Fibroblast of lung (primary cell): ENCODE measurements around the gene SLC22A6. TPM values are rescaled to one million over a fixed set of nuclear protein-coding genes. Genes with fewer than 3 reads are reported as not detected.
"Not testable (repeated sequence)": the region's sequence is repeated elsewhere in the genome, so short reads cannot be mapped to it uniquely, and the experiment has no call there.

ENCODE experiments used
- DNase-seq, 2 donors: peaks; one replicate each; pipeline versions ENCODE4 v3.0.0 to v3.0.0-alpha.2; 2010; ENCODE audit warnings: low read depth in 2 of 2
- H2AFZ ChIP-seq: 2 replicates; pipeline ENCODE4 v1.5.1; 2012; ENCODE audit warnings: low read length, control low read depth, inconsistent platforms
- H3K27ac ChIP-seq: 2 replicates; pipeline ENCODE4 v1.5.1; 2011; ENCODE audit warnings: low read length, control low read depth; ENCODE audit not compliant: insufficient read depth
- H3K27me3 ChIP-seq: 2 replicates; pipeline ENCODE4 v1.5.1; 2011; ENCODE audit warnings: mild to moderate bottlenecking, low read length; ENCODE audit not compliant: control insufficient read depth, insufficient read depth
- H3K36me3 ChIP-seq: 2 replicates; pipeline ENCODE4 v1.5.1; 2011; ENCODE audit warnings: low read length; ENCODE audit not compliant: control insufficient read depth, insufficient read depth
- H3K4me1 ChIP-seq: 2 replicates; pipeline ENCODE4 v1.5.1; 2011; ENCODE audit warnings: low read length; ENCODE audit not compliant: control insufficient read depth, insufficient read depth; ENCODE audit errors: extremely low read depth
- H3K4me2 ChIP-seq: 2 replicates; pipeline ENCODE4 v1.5.1; 2011; ENCODE audit warnings: low read length, control low read depth; ENCODE audit not compliant: insufficient read depth; ENCODE audit errors: extremely low read depth
- H3K4me3 ChIP-seq, 4 experiments: fragments of 200-600 bp in 1 of 4; sonication (generic) in 1 of 4; replicated peaks in 1 of 4; 2 replicates each; pipeline ENCODE4 v1.5.1; 2011 to 2016; ENCODE audit warnings: low read length in 4 of 4, low read depth in 3 of 4, mild to moderate bottlenecking in 3 of 4, control low read depth in 2 of 4, inconsistent platforms in 1 of 4, mixed read lengths in 1 of 4; ENCODE audit not compliant: insufficient read depth in 1 of 4; ENCODE audit errors: control extremely low read depth in 1 of 4
- H3K79me2 ChIP-seq: 2 replicates; pipeline ENCODE4 v1.5.1; 2012; ENCODE audit warnings: mild to moderate bottlenecking, low read length, inconsistent platforms; ENCODE audit not compliant: control insufficient read depth, insufficient read depth
- H3K9ac ChIP-seq: 2 replicates; pipeline ENCODE4 v1.5.1; 2011; ENCODE audit warnings: mild to moderate bottlenecking, low read length, control low read depth; ENCODE audit not compliant: insufficient read depth
- H3K9me3 ChIP-seq: 2 replicates; pipeline ENCODE4 v1.5.1; 2012; ENCODE audit warnings: low read depth, low read length; ENCODE audit not compliant: control insufficient read depth, insufficient read depth
- H4K20me1 ChIP-seq: 2 replicates; pipeline ENCODE4 v1.5.1; 2011; ENCODE audit warnings: low read length; ENCODE audit not compliant: control insufficient read depth, insufficient read depth; ENCODE audit errors: extremely low read depth
- EZH2 ChIP-seq: IDR thresholded peaks from 2 replicates; pipeline ENCODE4 v1.5.1; 2012; ENCODE audit warnings: low read length, control low read depth, mild to moderate bottlenecking; ENCODE audit errors: missing control alignments
- polyA plus RNA-seq, 2 donors: library from polyadenylated mRNA; depleted of rRNA in 1 of 2; stranded (reverse) in 1 of 2; unstranded in 1 of 2; fragments of >200 nt; gene quantifications; 2 replicates each; pipeline ENCODE4 v1.2.1, GENCODE V29; 2011 to 2012; ENCODE audit warnings: missing spikeins in 1 of 2
- total RNA-seq: library from RNA; depleted of rRNA; stranded (reverse); fragments of >200 nt; gene quantifications from 2 replicates; pipeline ENCODE4 v1.2.1, GENCODE V29; 2014
- TF ChIP-seq, protein P1 (sequence below), 2 donors: IDR thresholded peaks in 1 of 2; conservative IDR thresholded peaks in 1 of 2; 1 replicate in 1 of 2; 2 replicates in 1 of 2; pipeline ENCODE4 v1.5.1; 2011 to 2012; ENCODE audit warnings: low read length in 2 of 2, control low read depth in 1 of 2, inconsistent platforms in 1 of 2, low read depth in 1 of 2, mild to moderate bottlenecking in 1 of 2

Gene SLC22A6
- total and polyA plus RNA-seq, 2 donors (not counting 1 experiment from before 2014, with no cell fraction given), result not detected

DNA sequence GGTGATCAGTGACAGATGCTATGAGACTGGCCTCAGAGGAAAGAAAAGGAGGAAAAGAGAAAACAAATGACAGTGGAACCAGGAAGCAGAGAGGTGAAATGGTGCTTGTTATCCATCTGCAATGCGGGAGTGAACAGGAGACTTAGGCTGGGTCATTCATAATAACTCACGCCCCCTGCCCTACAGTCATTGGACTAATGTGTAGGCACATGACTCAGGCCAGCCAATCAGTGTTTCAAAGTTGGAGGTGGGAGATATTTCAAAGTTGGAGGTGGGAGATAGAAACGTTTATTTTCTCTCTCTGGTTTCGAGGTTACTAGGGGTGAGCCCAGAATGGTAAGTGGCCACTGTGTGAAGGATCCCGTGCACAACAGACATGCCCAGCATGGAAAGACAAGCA is 30.3 kb downstream of the SLC22A6 start:
- DNase-seq, result no peak
- Histone ChIP-seq H3K79me2 (no peaks in the 10 kb centered on the region), H3K27me3 (no peaks in the 10 kb centered on the region), H3K4me3 (no peak overlapping the region), H3K36me3 (no peaks in the 10 kb centered on the region), H3K27ac (no peak overlapping the region), H3K9me3 (no peaks in the 10 kb centered on the region), H3K4me1 (no peaks in the 10 kb centered on the region), H3K9ac (no peak overlapping the region), H2AFZ (no peak overlapping the region), H4K20me1 (no peaks in the 10 kb centered on the region), H3K4me2 (no peak overlapping the region)
- TF ChIP-seq EZH2, result no peak
- TF ChIP-seq, protein P1, sequence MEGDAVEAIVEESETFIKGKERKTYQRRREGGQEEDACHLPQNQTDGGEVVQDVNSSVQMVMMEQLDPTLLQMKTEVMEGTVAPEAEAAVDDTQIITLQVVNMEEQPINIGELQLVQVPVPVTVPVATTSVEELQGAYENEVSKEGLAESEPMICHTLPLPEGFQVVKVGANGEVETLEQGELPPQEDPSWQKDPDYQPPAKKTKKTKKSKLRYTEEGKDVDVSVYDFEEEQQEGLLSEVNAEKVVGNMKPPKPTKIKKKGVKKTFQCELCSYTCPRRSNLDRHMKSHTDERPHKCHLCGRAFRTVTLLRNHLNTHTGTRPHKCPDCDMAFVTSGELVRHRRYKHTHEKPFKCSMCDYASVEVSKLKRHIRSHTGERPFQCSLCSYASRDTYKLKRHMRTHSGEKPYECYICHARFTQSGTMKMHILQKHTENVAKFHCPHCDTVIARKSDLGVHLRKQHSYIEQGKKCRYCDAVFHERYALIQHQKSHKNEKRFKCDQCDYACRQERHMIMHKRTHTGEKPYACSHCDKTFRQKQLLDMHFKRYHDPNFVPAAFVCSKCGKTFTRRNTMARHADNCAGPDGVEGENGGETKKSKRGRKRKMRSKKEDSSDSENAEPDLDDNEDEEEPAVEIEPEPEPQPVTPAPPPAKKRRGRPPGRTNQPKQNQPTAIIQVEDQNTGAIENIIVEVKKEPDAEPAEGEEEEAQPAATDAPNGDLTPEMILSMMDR (conservative IDR thresholded peaks at IDR 0.05 in 1 of 2, IDR thresholded peaks at IDR 0.05 in 1 of 2; ENCODE audit: low read depth in 1 of 2, low read length in 2 of 2), result no peak

DNA sequence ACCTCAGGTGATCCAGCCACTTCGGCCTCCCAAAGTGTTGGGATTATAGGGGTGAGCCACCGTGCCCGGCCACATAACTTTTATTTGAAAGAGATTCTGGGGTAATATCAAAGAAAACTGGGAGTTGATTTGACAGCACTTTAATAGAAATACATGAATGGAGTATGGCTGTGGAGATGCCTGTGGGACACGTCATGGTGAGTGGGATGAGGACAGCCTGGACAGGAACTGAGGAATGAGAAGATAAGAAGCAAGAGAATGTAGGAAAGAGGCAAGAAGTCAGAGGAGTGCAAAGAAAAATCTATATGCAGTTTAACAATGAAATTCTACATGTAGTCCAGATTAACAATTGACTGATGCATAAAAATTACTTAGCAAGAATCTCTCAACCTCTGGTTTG is 31.0 kb downstream of the SLC22A6 start:
- Histone ChIP-seq H4K20me1 (no peaks in the 10 kb centered on the region), H3K9me3 (no peaks in the 10 kb centered on the region), H2AFZ (no peak overlapping the region), H3K4me1 (no peaks in the 10 kb centered on the region), H3K36me3 (no peaks in the 10 kb centered on the region), H3K27ac (no peak overlapping the region), H3K4me2 (no peak overlapping the region), H3K27me3 (no peaks in the 10 kb centered on the region), H3K79me2 (no peaks in the 10 kb centered on the region), H3K9ac (no peak overlapping the region), H3K4me3 (no peak overlapping the region)
- TF ChIP-seq, protein P1 (conservative IDR thresholded peaks at IDR 0.05 in 1 of 2, IDR thresholded peaks at IDR 0.05 in 1 of 2; ENCODE audit: low read depth in 1 of 2, low read length in 2 of 2), result no peak
- no peak for TF ChIP-seq EZH2
- DNase-seq, result peak in 1 of 2 donors; percentile 13

DNA sequence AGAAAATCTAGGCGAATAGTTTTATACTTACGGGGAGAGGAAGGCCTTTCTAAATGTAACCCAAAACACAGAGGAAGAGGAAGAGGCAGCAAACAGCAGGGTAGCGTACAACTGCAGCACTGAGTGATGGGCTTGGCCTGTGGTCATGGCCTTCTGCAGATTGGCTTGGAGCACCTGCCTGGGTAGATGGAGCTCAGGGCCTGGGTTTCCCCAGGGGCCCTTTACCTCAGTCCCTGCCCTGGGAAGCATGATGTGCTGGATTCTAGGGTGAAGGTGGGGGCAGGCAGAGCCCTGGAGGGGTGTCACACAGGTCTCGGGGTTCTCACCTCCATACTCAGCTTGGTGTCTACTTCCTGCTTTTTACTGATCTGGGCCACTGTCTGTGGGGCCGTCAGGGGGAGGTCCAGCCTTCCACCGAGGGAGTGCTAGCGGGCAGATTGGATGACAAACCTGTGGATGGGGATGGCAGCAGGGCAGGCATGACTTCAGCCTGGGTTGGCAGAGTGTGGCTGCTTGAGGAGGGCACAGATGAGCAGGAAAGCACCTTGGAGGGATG is 35.9 kb downstream of the SLC22A6 start:
- Histone ChIP-seq H3K4me3 (no peak overlapping the region), H3K79me2 (no peaks in the 10 kb centered on the region), H3K9me3 (no peaks in the 10 kb centered on the region), H2AFZ (no peak overlapping the region), H4K20me1 (no peaks in the 10 kb centered on the region), H3K4me1 (no peaks in the 10 kb centered on the region), H3K9ac (no peak overlapping the region), H3K36me3 (no peaks in the 10 kb centered on the region), H3K27ac (no peak overlapping the region), H3K27me3 (no peaks in the 10 kb centered on the region), H3K4me2 (no peak overlapping the region)
- TF ChIP-seq, protein P1 (conservative IDR thresholded peaks at IDR 0.05 in 1 of 2, IDR thresholded peaks at IDR 0.05 in 1 of 2; ENCODE audit: low read depth in 1 of 2, low read length in 2 of 2), result no peak
- no peak for TF ChIP-seq EZH2
- no peak for DNase-seq

DNA sequence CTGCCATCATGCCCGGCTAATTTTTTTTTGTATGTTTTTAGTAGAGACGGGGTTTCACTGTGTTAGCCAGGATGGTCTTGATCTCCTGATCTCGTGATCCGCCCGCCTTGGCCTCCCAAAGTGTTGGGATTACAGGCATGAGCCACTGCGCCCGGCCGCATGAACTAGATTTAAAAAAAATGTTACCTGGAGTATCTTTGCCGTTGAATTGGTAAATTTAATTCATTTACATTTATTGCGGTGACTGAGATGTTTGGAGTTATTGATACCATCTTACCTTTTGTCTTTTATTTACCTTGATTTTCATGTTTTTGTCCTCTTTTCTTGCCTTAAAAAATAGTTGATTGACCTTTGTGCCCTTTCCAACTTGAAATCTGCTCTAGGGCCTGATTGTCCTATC is 39.2 kb downstream of the SLC22A6 start:
- H4K20me1 ChIP-seq, H3K4me1 ChIP-seq, H3K9me3 ChIP-seq, H3K27me3 ChIP-seq, H3K79me2 ChIP-seq, H2AFZ ChIP-seq, H3K4me2 ChIP-seq, H3K9ac ChIP-seq, DNase-seq, H3K27ac ChIP-seq, H3K36me3 ChIP-seq, H3K4me3 ChIP-seq: not testable (repeated sequence)

DNA sequence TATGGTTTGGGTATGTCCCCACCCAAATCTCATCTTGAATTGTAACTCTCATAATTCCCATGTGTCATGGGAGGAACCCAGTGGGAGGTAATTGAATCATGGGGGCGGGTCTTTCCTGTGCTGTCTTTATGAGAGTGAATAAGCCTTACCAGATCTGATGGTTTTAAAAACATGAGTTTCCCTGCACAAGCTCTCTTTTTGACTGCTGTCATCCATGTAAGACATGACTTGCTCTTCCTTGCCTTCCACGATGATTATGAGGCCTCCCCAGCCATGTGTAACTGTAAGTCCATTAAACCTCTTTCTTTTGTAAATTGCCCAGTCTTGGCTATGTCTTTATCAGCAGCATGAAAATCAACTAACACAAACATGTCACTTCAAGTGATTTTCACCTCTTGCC is 47.2 kb downstream of the SLC22A6 start:
- not testable (repeated sequence) for H3K4me3 ChIP-seq, H3K27me3 ChIP-seq, H3K9ac ChIP-seq, H3K4me1 ChIP-seq, H3K79me2 ChIP-seq, H2AFZ ChIP-seq, H3K27ac ChIP-seq, H4K20me1 ChIP-seq, H3K9me3 ChIP-seq, DNase-seq, H3K4me2 ChIP-seq, H3K36me3 ChIP-seq
